Neural cell (in vitro differentiated cells): ENCODE measurements around the gene GNG7. TPM values are rescaled to one million over a fixed set of nuclear protein-coding genes. Genes with fewer than 3 reads are reported as not detected.

Experiments used
- H2AFZ ChIP-seq: fragments of 200-600, 300-800 bp; sonication (generic), shearing (Covaris generic); 2 replicates; pipeline ENCODE4 v1.6.0; 2014; ENCODE audit warnings: low read depth, mild to moderate bottlenecking, antibody characterized with exemption, low read length, moderate library complexity
- H3F3A ChIP-seq: fragments of 200-600 bp; shearing (Covaris generic); 2 replicates; pipeline ENCODE4 v1.6.1; 2016; ENCODE audit warnings: mild to moderate bottlenecking, moderate library complexity, mixed read lengths, antibody characterized with exemption, low read length; ENCODE audit not compliant: insufficient read depth, poor library complexity, severe bottlenecking
- H3K27ac ChIP-seq: fragments of 200-600, 300-800 bp; sonication (generic), shearing (Covaris generic); 2 replicates; pipeline ENCODE4 v1.5.1; 2014; ENCODE audit warnings: mild to moderate bottlenecking, low read length, moderate library complexity
- H3K27me3 ChIP-seq: fragments of 300-800, 200-600 bp; sonication (generic), shearing (Covaris generic); 2 replicates; pipeline ENCODE4 v1.6.0; 2014; ENCODE audit warnings: mild to moderate bottlenecking, low read depth, low read length, moderate library complexity; ENCODE audit not compliant: insufficient read depth
- H3K36me3 ChIP-seq: fragments of 300-800, 200-600 bp; sonication (generic), shearing (Covaris generic); 2 replicates; pipeline ENCODE4 v1.5.1; 2014; ENCODE audit warnings: mild to moderate bottlenecking, antibody characterized with exemption, low read length, moderate library complexity; ENCODE audit not compliant: insufficient read depth
- H3K4me2 ChIP-seq: fragments of 300-800, 200-600 bp; sonication (generic), shearing (Covaris generic); 2 replicates; pipeline ENCODE4 v1.6.0; 2014; ENCODE audit warnings: mild to moderate bottlenecking, low read length
- H3K4me3 ChIP-seq: fragments of 300-800, 200-600 bp; sonication (generic), shearing (Covaris generic); 2 replicates; pipeline ENCODE4 v1.5.1; 2014; ENCODE audit warnings: mild to moderate bottlenecking, low read length, moderate library complexity
- H3K79me2 ChIP-seq: fragments of 200-600 bp; shearing (Covaris generic); replicated peaks from 2 replicates; pipeline ENCODE4 v1.6.0; 2014; ENCODE audit warnings: mild to moderate bottlenecking, low read length, moderate library complexity; ENCODE audit not compliant: insufficient read depth
- H3K9ac ChIP-seq: fragments of 300-800, 200-600 bp; sonication (generic), shearing (Covaris generic); 2 replicates; pipeline ENCODE4 v1.6.1; 2016; ENCODE audit warnings: mild to moderate bottlenecking, low read length, mixed read lengths
- H3K9me2 ChIP-seq: fragments of 200-600 bp; shearing (Covaris generic); 2 replicates; pipeline ENCODE4 v1.6.1; 2016; ENCODE audit warnings: mild to moderate bottlenecking, low read length, mixed read lengths; ENCODE audit not compliant: insufficient read depth
- H3K9me3 ChIP-seq: fragments of 200-600, 300-800 bp; sonication (generic), shearing (Covaris generic); 2 replicates; pipeline ENCODE4 v1.6.1; 2016; ENCODE audit warnings: mild to moderate bottlenecking, mixed run types, low read length, moderate library complexity, mixed read lengths
- H4K20me1 ChIP-seq: fragments of 200-600 bp; shearing (Covaris generic); 2 replicates; pipeline ENCODE4 v1.6.1; 2016; ENCODE audit warnings: mild to moderate bottlenecking, mixed run types; ENCODE audit not compliant: insufficient read depth
- CTCF ChIP-seq: fragments of 450-650 bp; IDR thresholded peaks from 2 replicates; pipeline ENCODE4 v1.5.1; 2014; ENCODE audit warnings: antibody characterized with exemption, mild to moderate bottlenecking, moderate library complexity; ENCODE audit not compliant: poor library complexity, severe bottlenecking
- EP300 ChIP-seq: fragments of 450-650 bp; conservative IDR thresholded peaks from 2 replicates; pipeline ENCODE4 v1.6.1; 2014; ENCODE audit warnings: antibody characterized with exemption, mild to moderate bottlenecking, moderate library complexity; ENCODE audit not compliant: poor library complexity, severe bottlenecking
- EZH2 ChIP-seq: fragments of 200-600, 300-800 bp; shearing (Covaris generic), sonication (generic); IDR thresholded peaks from 2 replicates; pipeline ENCODE4 v1.6.1; 2014; ENCODE audit warnings: antibody characterized with exemption, low read length, borderline replicate concordance, mild to moderate bottlenecking; ENCODE audit not compliant: insufficient read depth, poor library complexity, severe bottlenecking
- MXI1 ChIP-seq: fragments of 450-650 bp; conservative IDR thresholded peaks from 2 replicates; pipeline ENCODE4 v1.6.1; 2014; ENCODE audit warnings: antibody characterized with exemption, mild to moderate bottlenecking; ENCODE audit not compliant: poor library complexity, severe bottlenecking
- POLR2AphosphoS5 ChIP-seq: IDR thresholded peaks from 2 replicates; pipeline ENCODE4 v1.6.1; 2012
- RAD21 ChIP-seq: fragments of 450-650 bp; conservative IDR thresholded peaks from 2 replicates; pipeline ENCODE4 v1.6.1; 2014; ENCODE audit warnings: antibody characterized with exemption, mild to moderate bottlenecking, moderate library complexity
- REST ChIP-seq: IDR thresholded peaks from 2 replicates; pipeline ENCODE4 v1.6.1; 2012; ENCODE audit warnings: borderline replicate concordance
- SMC3 ChIP-seq: fragments of 450-650 bp; conservative IDR thresholded peaks from 2 replicates; pipeline ENCODE4 v1.6.1; 2014; ENCODE audit warnings: antibody characterized with exemption, mild to moderate bottlenecking, moderate library complexity; ENCODE audit not compliant: poor library complexity
- TAF1 ChIP-seq: IDR thresholded peaks from 2 replicates; pipeline ENCODE4 v1.6.1; 2012; ENCODE audit warnings: low read depth
- polyA plus RNA-seq: library from polyadenylated mRNA; depleted of rRNA; stranded (reverse); fragments of >200 nt; gene quantifications from 2 replicates; pipeline ENCODE4 v1.2.3, GENCODE V29; 2014

GNG7 gene
- polyA plus RNA-seq, 1 donor from 2014 or later = 3.0 TPM

- no peaks in the 10 kb centered on the region for H3K36me3 ChIP-seq
- no peaks in the 10 kb centered on the region for H3F3A ChIP-seq
- no peak overlapping the region for H3K4me2 ChIP-seq
- H2AFZ ChIP-seq = no peak overlapping the region
- no peaks in the 10 kb centered on the region for H3K9me3 ChIP-seq
- H3K79me2 ChIP-seq = no peaks in the 10 kb centered on the region
- H4K20me1 ChIP-seq = no peaks in the 10 kb centered on the region
- H3K9me2 ChIP-seq = no peaks in the 10 kb centered on the region
- TF ChIP-seq MXI1 = no peak
- TF ChIP-seq EZH2 = no peak
- no peak for TF ChIP-seq POLR2AphosphoS5
- TF ChIP-seq EP300 = no peak
- no peak for TF ChIP-seq TAF1
- no peak for TF ChIP-seq CTCF
- TF ChIP-seq SMC3 = no peak
- no peak for TF ChIP-seq REST
- TF ChIP-seq RAD21 = no peak
- no peak overlapping the region for H3K27ac ChIP-seq
- H3K4me3 ChIP-seq = no peak overlapping the region
- no peak overlapping the region for H3K9ac ChIP-seq
- H3K27me3 ChIP-seq = no peaks in the 10 kb centered on the region
Measured at GRCh38 chr19:2750808-2751437, 48.4 kb upstream of the GNG7 start.

GRCh38 chr19:2747349-2747748, 44.9 kb upstream of the GNG7 start:
- no peak for TF ChIP-seq REST
- no peak for TF ChIP-seq POLR2AphosphoS5
- H3K9ac ChIP-seq = no peak overlapping the region
- H3K36me3 ChIP-seq = no peaks in the 10 kb centered on the region
- no peaks in the 10 kb centered on the region for H3K9me2 ChIP-seq
- no peak overlapping the region for H2AFZ ChIP-seq
- no peak overlapping the region for H3K4me3 ChIP-seq
- H3F3A ChIP-seq = no peaks in the 10 kb centered on the region
- H3K79me2 ChIP-seq = no peaks in the 10 kb centered on the region
- H3K9me3 ChIP-seq = no peaks in the 10 kb centered on the region
- H3K27ac ChIP-seq = no peak overlapping the region
- no peak overlapping the region for H3K4me2 ChIP-seq
- H4K20me1 ChIP-seq = no peaks in the 10 kb centered on the region
- H3K27me3 ChIP-seq = peaks cover 2% of the 10 kb centered on the region
